ENCODE results near the gene LONRF2.

LONRF2 gene

GRCh38 chr2:100309311-100309710 lies 13.0 kb downstream of the LONRF2 start:
- TF ChIP-seq CTCF (IDR thresholded peaks at IDR 0.05; ENCODE audit: low read depth, low read length): no peak
- no peak overlapping the region for H3K4me3 ChIP-seq (ENCODE audit: low read depth, low read length)
- H3K27me3 ChIP-seq (ENCODE audit: insufficient read depth, low read depth, severe bottlenecking): no peaks in the 10 kb centered on the region
- H3K36me3 ChIP-seq: no peaks in the 10 kb centered on the region
- no peak overlapping the region for H3K27ac ChIP-seq
- no peak for DNase-seq
- H3K9me3 ChIP-seq (ENCODE audit: severe bottlenecking): no peaks in the 10 kb centered on the region

GRCh38 chr2:100303744-100304143 lies 18.6 kb downstream of the LONRF2 start:
- Histone ChIP-seq H3K27ac (no peak overlapping the region), H3K36me3 (no peaks in the 10 kb centered on the region), H3K27me3 (ENCODE audit: insufficient read depth, low read depth, severe bottlenecking) (peaks cover 4% of the 10 kb centered on the region), H3K9me3 (ENCODE audit: severe bottlenecking) (no peaks in the 10 kb centered on the region), H3K4me3 (ENCODE audit: low read depth, low read length) (no peak overlapping the region)
- TF ChIP-seq CTCF (IDR thresholded peaks at IDR 0.05; ENCODE audit: low read depth, low read length): no peak
- no peak for DNase-seq

GRCh38 chr2:100302585-100302892 lies 19.8 kb downstream of the LONRF2 start:
- Histone ChIP-seq H3K27ac (no peak overlapping the region), H3K27me3 (ENCODE audit: insufficient read depth, low read depth, severe bottlenecking) (peaks cover 4% of the 10 kb centered on the region), H3K4me3 (ENCODE audit: low read depth, low read length) (no peak overlapping the region), H3K9me3 (ENCODE audit: severe bottlenecking) (no peaks in the 10 kb centered on the region), H3K36me3 (no peaks in the 10 kb centered on the region)
- no peak for TF ChIP-seq CTCF (IDR thresholded peaks at IDR 0.05; ENCODE audit: low read depth, low read length)
- no peak for DNase-seq

GRCh38 chr2:100301881-100302584 lies 20.3 kb downstream of the LONRF2 start:
- Histone ChIP-seq H3K9me3 (ENCODE audit: severe bottlenecking) (no peaks in the 10 kb centered on the region), H3K27ac (no peak overlapping the region), H3K36me3 (no peaks in the 10 kb centered on the region), H3K27me3 (ENCODE audit: insufficient read depth, low read depth, severe bottlenecking) (peaks cover 4% of the 10 kb centered on the region), H3K4me3 (ENCODE audit: low read depth, low read length) (no peak overlapping the region)
- no peak for DNase-seq
- TF ChIP-seq CTCF (IDR thresholded peaks at IDR 0.05; ENCODE audit: low read depth, low read length): no peak

GRCh38 chr2:100299548-100299947 lies 22.8 kb downstream of the LONRF2 start:
- no peak for TF ChIP-seq CTCF (IDR thresholded peaks at IDR 0.05; ENCODE audit: low read depth, low read length)
- no peak overlapping the region for H3K27ac ChIP-seq
- no peaks in the 10 kb centered on the region for H3K36me3 ChIP-seq
- no peaks in the 10 kb centered on the region for H3K9me3 ChIP-seq (ENCODE audit: severe bottlenecking)
- H3K4me3 ChIP-seq (ENCODE audit: low read depth, low read length): no peak overlapping the region
- H3K27me3 ChIP-seq (ENCODE audit: insufficient read depth, low read depth, severe bottlenecking): peaks cover 4% of the 10 kb centered on the region
- no peak for DNase-seq

GRCh38 chr2:100297511-100297910 lies 24.8 kb downstream of the LONRF2 start:
- no peak for DNase-seq
- H3K36me3 ChIP-seq: no peaks in the 10 kb centered on the region
- H3K4me3 ChIP-seq (ENCODE audit: low read depth, low read length): no peak overlapping the region
- no peak for TF ChIP-seq CTCF (IDR thresholded peaks at IDR 0.05; ENCODE audit: low read depth, low read length)
- H3K27ac ChIP-seq: no peak overlapping the region
- peaks cover 4% of the 10 kb centered on the region for H3K27me3 ChIP-seq (ENCODE audit: insufficient read depth, low read depth, severe bottlenecking)
- no peaks in the 10 kb centered on the region for H3K9me3 ChIP-seq (ENCODE audit: severe bottlenecking)
